Neural cell (in vitro differentiated cells): ENCODE results near the gene ICE2. TPM values are rescaled to one million over a fixed set of nuclear protein-coding genes. Genes with fewer than 3 reads are reported as not detected.

Experiments used
- H2AFZ ChIP-seq: fragments of 200-600, 300-800 bp; sonication (generic), shearing (Covaris generic); 2 replicates; pipeline ENCODE4 v1.6.0; 2014; ENCODE audit warnings: low read depth, mild to moderate bottlenecking, antibody characterized with exemption, low read length, moderate library complexity
- H3F3A ChIP-seq: fragments of 200-600 bp; shearing (Covaris generic); 2 replicates; pipeline ENCODE4 v1.6.1; 2016; ENCODE audit warnings: mild to moderate bottlenecking, moderate library complexity, mixed read lengths, antibody characterized with exemption, low read length; ENCODE audit not compliant: insufficient read depth, poor library complexity, severe bottlenecking
- H3K27ac ChIP-seq: fragments of 200-600, 300-800 bp; sonication (generic), shearing (Covaris generic); 2 replicates; pipeline ENCODE4 v1.5.1; 2014; ENCODE audit warnings: mild to moderate bottlenecking, low read length, moderate library complexity
- H3K27me3 ChIP-seq: fragments of 300-800, 200-600 bp; sonication (generic), shearing (Covaris generic); 2 replicates; pipeline ENCODE4 v1.6.0; 2014; ENCODE audit warnings: mild to moderate bottlenecking, low read depth, low read length, moderate library complexity; ENCODE audit not compliant: insufficient read depth
- H3K36me3 ChIP-seq: fragments of 300-800, 200-600 bp; sonication (generic), shearing (Covaris generic); 2 replicates; pipeline ENCODE4 v1.5.1; 2014; ENCODE audit warnings: mild to moderate bottlenecking, antibody characterized with exemption, low read length, moderate library complexity; ENCODE audit not compliant: insufficient read depth
- H3K4me2 ChIP-seq: fragments of 300-800, 200-600 bp; sonication (generic), shearing (Covaris generic); 2 replicates; pipeline ENCODE4 v1.6.0; 2014; ENCODE audit warnings: mild to moderate bottlenecking, low read length
- H3K4me3 ChIP-seq: fragments of 300-800, 200-600 bp; sonication (generic), shearing (Covaris generic); 2 replicates; pipeline ENCODE4 v1.5.1; 2014; ENCODE audit warnings: mild to moderate bottlenecking, low read length, moderate library complexity
- H3K79me2 ChIP-seq: fragments of 200-600 bp; shearing (Covaris generic); replicated peaks from 2 replicates; pipeline ENCODE4 v1.6.0; 2014; ENCODE audit warnings: mild to moderate bottlenecking, low read length, moderate library complexity; ENCODE audit not compliant: insufficient read depth
- H3K9ac ChIP-seq: fragments of 300-800, 200-600 bp; sonication (generic), shearing (Covaris generic); 2 replicates; pipeline ENCODE4 v1.6.1; 2016; ENCODE audit warnings: mild to moderate bottlenecking, low read length, mixed read lengths
- H3K9me2 ChIP-seq: fragments of 200-600 bp; shearing (Covaris generic); 2 replicates; pipeline ENCODE4 v1.6.1; 2016; ENCODE audit warnings: mild to moderate bottlenecking, low read length, mixed read lengths; ENCODE audit not compliant: insufficient read depth
- H3K9me3 ChIP-seq: fragments of 200-600, 300-800 bp; sonication (generic), shearing (Covaris generic); 2 replicates; pipeline ENCODE4 v1.6.1; 2016; ENCODE audit warnings: mild to moderate bottlenecking, mixed run types, low read length, moderate library complexity, mixed read lengths
- H4K20me1 ChIP-seq: fragments of 200-600 bp; shearing (Covaris generic); 2 replicates; pipeline ENCODE4 v1.6.1; 2016; ENCODE audit warnings: mild to moderate bottlenecking, mixed run types; ENCODE audit not compliant: insufficient read depth
- CTCF ChIP-seq: fragments of 450-650 bp; IDR thresholded peaks from 2 replicates; pipeline ENCODE4 v1.5.1; 2014; ENCODE audit warnings: antibody characterized with exemption, mild to moderate bottlenecking, moderate library complexity; ENCODE audit not compliant: poor library complexity, severe bottlenecking
- EP300 ChIP-seq: fragments of 450-650 bp; conservative IDR thresholded peaks from 2 replicates; pipeline ENCODE4 v1.6.1; 2014; ENCODE audit warnings: antibody characterized with exemption, mild to moderate bottlenecking, moderate library complexity; ENCODE audit not compliant: poor library complexity, severe bottlenecking
- EZH2 ChIP-seq: fragments of 200-600, 300-800 bp; shearing (Covaris generic), sonication (generic); IDR thresholded peaks from 2 replicates; pipeline ENCODE4 v1.6.1; 2014; ENCODE audit warnings: antibody characterized with exemption, low read length, borderline replicate concordance, mild to moderate bottlenecking; ENCODE audit not compliant: insufficient read depth, poor library complexity, severe bottlenecking
- MXI1 ChIP-seq: fragments of 450-650 bp; conservative IDR thresholded peaks from 2 replicates; pipeline ENCODE4 v1.6.1; 2014; ENCODE audit warnings: antibody characterized with exemption, mild to moderate bottlenecking; ENCODE audit not compliant: poor library complexity, severe bottlenecking
- POLR2AphosphoS5 ChIP-seq: IDR thresholded peaks from 2 replicates; pipeline ENCODE4 v1.6.1; 2012
- RAD21 ChIP-seq: fragments of 450-650 bp; conservative IDR thresholded peaks from 2 replicates; pipeline ENCODE4 v1.6.1; 2014; ENCODE audit warnings: antibody characterized with exemption, mild to moderate bottlenecking, moderate library complexity
- REST ChIP-seq: IDR thresholded peaks from 2 replicates; pipeline ENCODE4 v1.6.1; 2012; ENCODE audit warnings: borderline replicate concordance
- SMC3 ChIP-seq: fragments of 450-650 bp; conservative IDR thresholded peaks from 2 replicates; pipeline ENCODE4 v1.6.1; 2014; ENCODE audit warnings: antibody characterized with exemption, mild to moderate bottlenecking, moderate library complexity; ENCODE audit not compliant: poor library complexity
- TAF1 ChIP-seq: IDR thresholded peaks from 2 replicates; pipeline ENCODE4 v1.6.1; 2012; ENCODE audit warnings: low read depth
- polyA plus RNA-seq: library from polyadenylated mRNA; depleted of rRNA; stranded (reverse); fragments of >200 nt; gene quantifications from 2 replicates; pipeline ENCODE4 v1.2.3, GENCODE V29; 2014

ICE2 gene
- polyA plus RNA-seq, 1 donor from 2014 or later = 34.0 TPM

- no peaks in the 10 kb centered on the region for H3K9me3 ChIP-seq
- H3K4me2 ChIP-seq = no peak overlapping the region
- H3K9ac ChIP-seq = no peak overlapping the region
- TF ChIP-seq CTCF = peak; percentile 92
- TF ChIP-seq SMC3 = peak; percentile 78
- TF ChIP-seq POLR2AphosphoS5 = no peak
- TF ChIP-seq RAD21 = peak; percentile 83
- no peak for TF ChIP-seq REST
- no peak for TF ChIP-seq EP300
- no peak for TF ChIP-seq MXI1
- TF ChIP-seq EZH2 = no peak
- TF ChIP-seq TAF1 = no peak
- no peaks in the 10 kb centered on the region for H3K79me2 ChIP-seq
- no peak overlapping the region for H3K27ac ChIP-seq
- no peaks in the 10 kb centered on the region for H3K36me3 ChIP-seq
- H4K20me1 ChIP-seq = no peaks in the 10 kb centered on the region
- no peaks in the 10 kb centered on the region for H3K9me2 ChIP-seq
- no peaks in the 10 kb centered on the region for H3K27me3 ChIP-seq
- no peak overlapping the region for H2AFZ ChIP-seq
- H3F3A ChIP-seq = no peaks in the 10 kb centered on the region
- no peak overlapping the region for H3K4me3 ChIP-seq
Observed at GRCh38 chr15:60507596-60508424, 28.9 kb upstream of the ICE2 start.

DNA sequence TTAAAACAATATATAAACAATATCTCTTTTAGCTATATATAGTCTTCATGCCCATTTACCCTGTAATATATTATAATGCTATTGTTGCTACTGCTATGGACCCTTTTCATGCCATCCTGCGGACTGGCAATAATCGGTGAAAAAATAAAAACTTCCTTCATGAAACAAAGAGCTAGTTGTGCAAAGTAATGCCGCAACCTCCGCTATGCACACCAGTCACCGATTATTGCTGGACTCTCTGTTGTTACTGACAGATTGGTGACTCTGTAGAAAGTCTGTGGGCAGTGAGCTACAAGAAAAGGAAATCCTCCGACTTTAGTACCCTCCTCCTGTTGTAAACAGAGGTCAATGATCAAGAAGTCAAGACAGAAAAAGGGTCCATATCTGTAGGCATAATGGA, 17.9 kb upstream of the ICE2 start:
- H3K9me3 ChIP-seq = no peaks in the 10 kb centered on the region
- no peaks in the 10 kb centered on the region for H3K27me3 ChIP-seq
- H3K4me3 ChIP-seq = no peak overlapping the region
- H3K9me2 ChIP-seq = no peaks in the 10 kb centered on the region
- H3K36me3 ChIP-seq = no peaks in the 10 kb centered on the region
- H3K27ac ChIP-seq = no peak overlapping the region
- no peaks in the 10 kb centered on the region for H3K79me2 ChIP-seq
- H3K9ac ChIP-seq = no peak overlapping the region
- no peak overlapping the region for H2AFZ ChIP-seq
- H4K20me1 ChIP-seq = no peaks in the 10 kb centered on the region
- H3K4me2 ChIP-seq = no peak overlapping the region
- TF ChIP-seq SMC3 (no peak), TAF1 (no peak), EZH2 (no peak), POLR2AphosphoS5 (no peak), EP300 (no peak), RAD21 (no peak), CTCF (no peak), MXI1 (no peak), REST (no peak)
- no peaks in the 10 kb centered on the region for H3F3A ChIP-seq
